GM10266 (cell line): ENCODE measurements around the gene PRCP.

Source experiments
- DNase-seq: peaks from one replicate; pipeline ENCODE4 v3.0.0; 2012; ENCODE audit errors: extremely low spot score
- TF ChIP-seq, protein P1 (sequence below): IDR thresholded peaks from 2 replicates; pipeline ENCODE4 v1.5.1; 2012; ENCODE audit warnings: mild to moderate bottlenecking, low read depth; ENCODE audit not compliant: control insufficient read depth, insufficient read depth; ENCODE audit errors: missing control alignments

The PRCP gene

DNA sequence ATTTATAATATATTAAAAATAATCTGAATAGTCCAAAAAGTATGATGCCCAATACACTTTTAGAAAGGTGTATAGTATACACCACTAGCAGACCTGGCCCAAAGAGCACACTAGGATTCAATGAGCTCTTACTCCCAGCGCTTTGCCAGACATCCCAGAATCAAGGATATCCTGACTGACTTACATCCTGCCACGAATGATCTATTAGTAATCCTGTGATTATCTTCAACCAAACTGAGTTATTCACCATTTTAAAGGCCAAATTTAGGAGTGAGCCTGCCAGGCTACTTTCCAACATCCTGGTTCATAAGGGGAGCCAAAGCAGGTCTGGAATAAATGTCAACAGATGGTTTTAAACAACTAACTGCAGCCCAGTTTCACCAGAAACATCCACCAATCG is 105.7 kb downstream of the PRCP start:
- TF ChIP-seq, protein P1, sequence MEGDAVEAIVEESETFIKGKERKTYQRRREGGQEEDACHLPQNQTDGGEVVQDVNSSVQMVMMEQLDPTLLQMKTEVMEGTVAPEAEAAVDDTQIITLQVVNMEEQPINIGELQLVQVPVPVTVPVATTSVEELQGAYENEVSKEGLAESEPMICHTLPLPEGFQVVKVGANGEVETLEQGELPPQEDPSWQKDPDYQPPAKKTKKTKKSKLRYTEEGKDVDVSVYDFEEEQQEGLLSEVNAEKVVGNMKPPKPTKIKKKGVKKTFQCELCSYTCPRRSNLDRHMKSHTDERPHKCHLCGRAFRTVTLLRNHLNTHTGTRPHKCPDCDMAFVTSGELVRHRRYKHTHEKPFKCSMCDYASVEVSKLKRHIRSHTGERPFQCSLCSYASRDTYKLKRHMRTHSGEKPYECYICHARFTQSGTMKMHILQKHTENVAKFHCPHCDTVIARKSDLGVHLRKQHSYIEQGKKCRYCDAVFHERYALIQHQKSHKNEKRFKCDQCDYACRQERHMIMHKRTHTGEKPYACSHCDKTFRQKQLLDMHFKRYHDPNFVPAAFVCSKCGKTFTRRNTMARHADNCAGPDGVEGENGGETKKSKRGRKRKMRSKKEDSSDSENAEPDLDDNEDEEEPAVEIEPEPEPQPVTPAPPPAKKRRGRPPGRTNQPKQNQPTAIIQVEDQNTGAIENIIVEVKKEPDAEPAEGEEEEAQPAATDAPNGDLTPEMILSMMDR = no peak
- no peak for DNase-seq

DNA sequence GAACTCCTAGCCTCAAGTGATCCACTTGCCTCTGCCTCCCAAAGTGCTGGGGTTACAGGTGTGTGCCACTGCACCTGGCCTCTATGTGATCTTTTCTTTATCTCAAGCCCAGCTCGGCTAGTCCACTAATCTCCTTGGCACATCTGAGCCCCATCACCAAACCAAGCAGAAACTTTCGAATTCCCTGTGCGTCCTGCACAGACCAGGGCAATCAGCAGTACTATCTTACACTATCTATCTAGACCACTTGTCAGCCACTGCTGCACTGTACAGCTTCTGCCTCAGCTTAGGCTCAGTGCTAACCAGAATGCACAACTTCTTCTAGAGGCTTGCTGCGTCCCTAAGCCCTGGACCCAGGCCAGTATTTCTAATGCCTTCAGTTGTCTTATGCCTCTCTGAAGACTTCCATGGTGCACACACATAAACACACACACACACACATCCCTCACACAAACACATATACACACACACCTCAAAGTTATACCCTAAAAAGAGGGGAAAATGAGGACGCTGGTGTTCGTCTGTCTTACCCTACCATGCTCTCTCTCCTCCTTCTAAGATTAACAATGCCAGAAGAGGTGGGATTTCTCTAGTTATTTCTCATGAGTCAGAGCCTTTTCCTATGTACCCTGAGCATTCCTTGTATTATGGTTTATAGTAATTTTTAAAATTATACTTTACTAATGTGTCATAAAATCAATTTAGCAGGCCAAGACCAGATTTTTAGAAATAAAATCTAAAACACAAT is 107.2 kb downstream of the PRCP start:
- no peak for DNase-seq
- TF ChIP-seq, protein P1 = no peak

DNA sequence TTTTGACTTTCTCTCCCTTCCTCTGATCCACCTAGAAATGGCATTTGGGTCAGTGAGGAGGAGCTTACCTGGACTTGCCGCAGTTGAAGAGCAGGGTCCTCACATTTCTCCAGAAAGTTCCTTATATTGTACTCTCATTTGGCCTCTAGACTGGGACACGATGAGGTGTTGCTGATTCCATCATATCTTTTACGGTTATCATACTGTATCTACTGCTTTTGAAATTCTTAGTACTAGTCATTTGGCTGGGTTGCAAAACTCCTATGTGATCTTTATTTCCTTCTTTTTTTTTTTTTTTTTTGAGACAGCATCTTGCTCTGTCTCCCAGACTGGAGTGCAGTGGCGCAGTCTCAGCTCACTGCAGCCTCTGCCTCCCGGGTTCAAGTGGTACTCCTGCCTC is 107.9 kb downstream of the PRCP start:
- no peak for DNase-seq
- TF ChIP-seq, protein P1 = no peak

DNA sequence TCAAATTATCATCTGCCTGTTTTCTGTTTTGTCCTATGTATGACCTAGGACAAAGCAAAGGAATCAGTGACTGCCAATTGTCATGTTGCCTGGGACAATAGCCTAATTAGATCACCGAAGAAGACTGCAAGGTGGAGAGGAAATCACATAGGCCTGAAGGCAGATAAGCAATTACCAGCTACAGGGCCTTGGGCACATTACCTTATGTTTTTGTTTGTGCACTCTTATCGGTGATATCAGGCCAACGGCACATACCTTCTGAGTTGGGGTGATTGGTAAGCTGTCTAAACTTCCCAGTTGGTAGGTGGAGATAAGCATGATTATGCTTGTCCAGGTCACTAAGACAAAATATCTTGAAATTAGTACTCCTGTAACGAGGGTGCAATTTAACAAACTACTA is 108.5 kb downstream of the PRCP start:
- TF ChIP-seq, protein P1 = no peak
- DNase-seq = no peak

DNA sequence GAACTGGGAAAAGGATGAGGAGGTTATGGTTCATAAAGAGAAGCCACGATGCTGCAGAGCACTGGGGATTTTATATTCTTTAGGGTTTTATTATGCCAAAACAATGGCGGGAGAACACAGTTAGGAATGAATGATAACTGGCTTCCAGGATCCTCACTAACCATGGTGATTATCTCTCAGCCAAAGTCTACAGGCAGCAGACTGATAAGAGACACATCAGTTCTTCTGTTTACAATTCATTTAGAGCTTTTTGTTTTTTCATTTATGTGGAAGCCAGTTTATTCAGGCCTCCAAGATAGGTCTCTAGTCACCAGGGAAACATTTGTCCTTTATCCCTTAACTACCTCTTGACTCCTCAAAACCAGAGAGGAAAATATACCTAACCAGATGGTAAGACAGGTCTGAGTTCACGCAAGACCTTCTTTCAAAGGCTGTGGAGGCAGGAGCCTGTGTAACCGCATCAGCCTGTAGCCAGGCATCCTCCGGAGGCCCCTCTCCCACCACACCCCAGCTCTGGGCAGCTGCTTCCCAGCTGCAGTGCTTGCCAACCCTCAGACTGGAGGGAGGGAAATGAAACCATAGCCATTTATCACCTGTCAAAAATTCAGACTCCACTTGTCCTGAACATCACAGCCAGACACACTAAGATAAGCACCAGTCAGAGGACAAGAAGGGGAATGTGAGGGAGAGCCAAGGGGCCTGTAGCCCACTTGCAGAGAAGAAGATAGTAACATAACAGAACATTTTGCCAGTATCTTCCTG is 109.3 kb downstream of the PRCP start:
- no peak for DNase-seq
- TF ChIP-seq, protein P1 = no peak

DNA sequence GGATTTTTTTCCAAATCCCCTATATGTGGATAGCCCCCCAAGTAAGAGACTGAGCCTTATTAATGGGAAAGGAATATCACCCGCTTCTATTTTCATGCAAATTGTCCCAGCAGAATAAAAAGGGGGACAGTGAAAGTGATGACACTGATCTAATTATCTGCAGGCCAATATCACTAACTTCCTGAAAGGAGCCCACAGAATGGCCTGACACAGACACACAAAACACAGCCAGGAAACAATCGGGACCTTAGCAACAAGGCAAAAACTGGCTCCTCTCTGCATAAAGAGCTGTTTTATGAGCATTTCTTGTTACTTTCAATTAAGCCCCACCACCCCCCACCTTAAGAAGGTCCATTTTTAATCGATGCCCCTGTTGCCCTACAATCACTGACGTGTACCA is 112.2 kb downstream of the PRCP start:
- TF ChIP-seq, protein P1 = no peak
- no peak for DNase-seq

DNA sequence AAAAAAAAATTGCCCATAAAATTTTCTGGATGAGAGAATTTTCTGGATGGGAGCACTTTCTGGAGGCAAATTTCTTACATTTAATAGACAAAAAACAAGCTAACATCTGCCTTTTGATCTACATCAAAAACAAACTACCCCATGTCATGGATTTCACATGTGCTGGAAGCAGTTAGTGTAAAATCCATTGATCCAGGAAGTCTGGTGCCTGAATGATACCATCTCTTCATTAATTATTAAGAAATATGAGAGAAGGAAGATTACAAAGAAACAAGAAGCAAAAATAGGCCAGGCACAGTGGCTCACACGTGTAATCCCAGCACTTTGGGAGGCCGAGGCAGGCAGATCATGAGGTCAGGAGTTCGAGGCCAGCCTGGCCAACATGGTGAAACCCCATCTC is 113.4 kb downstream of the PRCP start:
- TF ChIP-seq, protein P1 = no peak
- no peak for DNase-seq
